Gastrocnemius medialis (tissue), 4 donors: ENCODE measurements around the gene UBXN2A. TPM values are rescaled to one million over a fixed set of nuclear protein-coding genes. Genes with fewer than 3 reads are reported as not detected.

ENCODE experiments used
- ATAC-seq, 2 donors: fragments of 150-250 bp; one replicate each; pipeline ENCODE4 v1.9.1; 2016
- DNase-seq, 2 donors: peaks; one replicate each; pipeline ENCODE4 v3.0.0-alpha.2; 2019
- H3K27ac ChIP-seq, 4 donors: fragments of 200-600 bp; sonication (generic); 1 replicate in 1 of 4; 2 replicates in 3 of 4; pipeline ENCODE4 v1.5.1; 2016 to 2018; ENCODE audit warnings: mild to moderate bottlenecking in 2 of 4, moderate library complexity in 1 of 4
- H3K27me3 ChIP-seq, 3 donors: fragments of 200-600 bp; sonication (generic) in 2 of 3; 1 replicate in 1 of 3; 2 replicates in 2 of 3; pipeline versions ENCODE4 v1.5.1 to v1.6.0; 2016 to 2019; ENCODE audit warnings: mild to moderate bottlenecking in 1 of 3, moderate library complexity in 1 of 3
- H3K36me3 ChIP-seq, 2 donors: fragments of 200-600 bp; sonication (generic) in 1 of 2; one replicate each; pipeline ENCODE4 v1.5.1; 2017 to 2018
- H3K4me1 ChIP-seq, 2 donors: fragments of 200-600 bp; sonication (generic) in 1 of 2; one replicate each; pipeline ENCODE4 v1.5.1; 2016 to 2017; ENCODE audit warnings: mild to moderate bottlenecking in 2 of 2
- H3K4me3 ChIP-seq, 4 donors: fragments of 200-600 bp; sonication (generic) in 3 of 4; 1 replicate in 1 of 4; 2 replicates in 3 of 4; pipeline ENCODE4 v1.5.1; 2016 to 2019; ENCODE audit warnings: mild to moderate bottlenecking in 2 of 4
- H3K9me3 ChIP-seq, 3 donors: fragments of 200-600 bp; sonication (generic) in 2 of 3; 1 replicate in 1 of 3; 2 replicates in 2 of 3; pipeline ENCODE4 v1.5.1; 2016 to 2019
- CTCF ChIP-seq, 5 experiments: fragments of 450-650 bp in 3 of 5; fragments of 200-600 bp in 2 of 5; sonication (generic) in 2 of 5; IDR thresholded peaks in 4 of 5; conservative IDR thresholded peaks in 1 of 5; 1 replicate in 4 of 5; 2 replicates in 1 of 5; pipeline ENCODE4 v1.5.1; 2016 to 2019; ENCODE audit warnings: antibody characterized with exemption in 5 of 5, mild to moderate bottlenecking in 3 of 5, moderate library complexity in 3 of 5
- POLR2A ChIP-seq, 2 donors: fragments of 450-650 bp; IDR thresholded peaks; one replicate each; pipeline ENCODE4 v1.6.1; 2017; ENCODE audit warnings: antibody characterized with exemption in 2 of 2, mild to moderate bottlenecking in 2 of 2, moderate library complexity in 2 of 2
- in situ Hi-C, 4 donors: fragments of 200-750 bp; cut with MboI; loops; one replicate each; pipeline versions ENCODE4 v1.15.0 to v1.8.0; 2017; ENCODE audit warnings: low sequenced_read_pairs in 4 of 4
- intact Hi-C: fragments of 100-400 bp; cut with DNase I; formaldehyde crosslinking; loops from one replicate; pipeline ENCODE4 v1.15.1; 2023; ENCODE audit warnings: low total_unique reads
- total RNA-seq, 4 donors: library from RNA; depleted of rRNA; stranded (reverse); fragments of >200 nt; gene quantifications; one replicate each; pipeline versions ENCODE4 v1.1.0 to v1.2.3, GENCODE V29; 2016

Gene UBXN2A
- total RNA-seq, 4 donors from 2014 or later = 13.7 to 20.8 (median 17.0) TPM

- Histone ChIP-seq H3K27ac (no peak overlapping the region), H3K4me3 (no peak overlapping the region), H3K9me3 (no peaks in the 10 kb centered on the region), H3K4me1 (no peaks in the 10 kb centered on the region), H3K27me3 (peaks cover 7 to 10% (median 8%) of the 10 kb centered on the region in 3 donors), H3K36me3 (no peaks in the 10 kb centered on the region)
- intact Hi-C loops (no loop called here), in situ Hi-C loops (no loop called here)
- no peak for DNase-seq
- no peak for TF ChIP-seq CTCF (IDR thresholded peaks at IDR 0.05 in 4 of 5, conservative IDR thresholded peaks at IDR 0.05 in 1 of 5)
- no peak for TF ChIP-seq POLR2A (IDR thresholded peaks at IDR 0.05)
- no peak for ATAC-seq
Observed at GRCh38 chr2:24015562-24016375, 75.5 kb downstream of the UBXN2A start.

- DNase-seq = no peak
- in situ Hi-C loops = no loop called here
- no peaks in the 10 kb centered on the region for H3K4me1 ChIP-seq
- no peaks in the 10 kb centered on the region for H3K36me3 ChIP-seq
- no peak overlapping the region for H3K4me3 ChIP-seq
- intact Hi-C loops = no loop called here
- ATAC-seq = no peak
- no peaks in the 10 kb centered on the region for H3K9me3 ChIP-seq
- no peak overlapping the region for H3K27ac ChIP-seq
- H3K27me3 ChIP-seq = peaks cover 1 to 4% (median 3%) of the 10 kb centered on the region in 3 donors
- TF ChIP-seq POLR2A (IDR thresholded peaks at IDR 0.05) = no peak
- no peak for TF ChIP-seq CTCF (IDR thresholded peaks at IDR 0.05 in 4 of 5, conservative IDR thresholded peaks at IDR 0.05 in 1 of 5)
Observed at GRCh38 chr2:24016376-24016761, 76.1 kb downstream of the UBXN2A start.

- TF ChIP-seq CTCF (IDR thresholded peaks at IDR 0.05 in 4 of 5, conservative IDR thresholded peaks at IDR 0.05 in 1 of 5) (no peak), POLR2A (IDR thresholded peaks at IDR 0.05) (no peak)
- ATAC-seq (no peak), DNase-seq (no peak)
- Histone ChIP-seq H3K9me3 (no peaks in the 10 kb centered on the region), H3K36me3 (no peaks in the 10 kb centered on the region), H3K4me1 (no peaks in the 10 kb centered on the region), H3K27ac (no peak overlapping the region), H3K27me3 (no peaks in the 10 kb centered on the region), H3K4me3 (no peak overlapping the region)
- in situ Hi-C loops = no loop called here
- intact Hi-C loops = no loop called here
Observed at GRCh38 chr2:24016853-24017703, 76.8 kb downstream of the UBXN2A start.

- no peaks in the 10 kb centered on the region for H3K27me3 ChIP-seq
- no peaks in the 10 kb centered on the region for H3K9me3 ChIP-seq
- ATAC-seq = no peak
- intact Hi-C loops (no loop called here), in situ Hi-C loops (no loop called here)
- H3K36me3 ChIP-seq = peaks cover 0 to 4% of the 10 kb centered on the region in 2 donors
- H3K4me1 ChIP-seq = no peaks in the 10 kb centered on the region
- H3K27ac ChIP-seq = no peak overlapping the region
- no peak overlapping the region for H3K4me3 ChIP-seq
- TF ChIP-seq POLR2A (IDR thresholded peaks at IDR 0.05) (no peak), CTCF (IDR thresholded peaks at IDR 0.05 in 4 of 5, conservative IDR thresholded peaks at IDR 0.05 in 1 of 5) (no peak)
- DNase-seq = no peak
Observed at GRCh38 chr2:24017711-24018110, 77.4 kb downstream of the UBXN2A start.
